Activated naive CD8-positive, alpha-beta T cell (primary cell): ENCODE results near the gene USP10.

ENCODE experiments used
- H3K27ac Mint-ChIP-seq: one replicate; pipeline ENCODE4 v1.8.0; 2021; ENCODE audit warnings: mixed read lengths
- H3K27me3 Mint-ChIP-seq: one replicate; pipeline ENCODE4 v1.8.0; 2021; ENCODE audit warnings: mixed read lengths
- H3K36me3 Mint-ChIP-seq: one replicate; pipeline ENCODE4 v1.8.0; 2021; ENCODE audit warnings: mixed read lengths
- H3K4me1 Mint-ChIP-seq: one replicate; pipeline ENCODE4 v1.8.0; 2021; ENCODE audit warnings: low read depth, mixed read lengths
- H3K4me3 Mint-ChIP-seq: one replicate; pipeline ENCODE4 v1.8.0; 2021; ENCODE audit warnings: mild to moderate bottlenecking, mixed read lengths
- H3K9me3 Mint-ChIP-seq: one replicate; pipeline ENCODE4 v1.8.0; 2021; ENCODE audit warnings: low read depth, mixed read lengths

USP10 gene

DNA sequence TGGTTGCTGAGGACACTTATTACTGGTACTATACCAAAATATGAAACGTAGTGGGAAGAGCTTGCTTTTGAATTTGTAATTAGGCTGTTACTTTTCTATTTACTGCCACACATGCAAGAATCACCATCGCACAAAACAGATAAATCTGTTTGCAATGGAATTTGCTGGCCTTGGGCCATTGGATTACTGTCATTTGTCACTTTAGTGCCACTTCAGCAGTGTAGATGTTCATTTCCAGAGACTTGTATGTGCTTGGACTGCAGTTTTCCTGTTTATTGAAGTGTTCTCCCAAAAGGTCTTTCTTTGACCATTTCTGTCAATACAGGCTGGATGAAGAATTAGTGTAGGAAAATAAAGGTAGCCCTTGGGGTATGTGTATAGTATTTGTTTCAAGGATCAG lies 4.5 kb downstream of the USP10 start:
- Mint-ChIP-seq H3K4me3 (peak overlapping the region; percentile 47), H3K27me3 (no peaks in the 10 kb centered on the region), H3K9me3 (no peaks in the 10 kb centered on the region), H3K36me3 (no peaks in the 10 kb centered on the region), H3K4me1 (peaks cover 75% of the 10 kb centered on the region), H3K27ac (no peak overlapping the region)

DNA sequence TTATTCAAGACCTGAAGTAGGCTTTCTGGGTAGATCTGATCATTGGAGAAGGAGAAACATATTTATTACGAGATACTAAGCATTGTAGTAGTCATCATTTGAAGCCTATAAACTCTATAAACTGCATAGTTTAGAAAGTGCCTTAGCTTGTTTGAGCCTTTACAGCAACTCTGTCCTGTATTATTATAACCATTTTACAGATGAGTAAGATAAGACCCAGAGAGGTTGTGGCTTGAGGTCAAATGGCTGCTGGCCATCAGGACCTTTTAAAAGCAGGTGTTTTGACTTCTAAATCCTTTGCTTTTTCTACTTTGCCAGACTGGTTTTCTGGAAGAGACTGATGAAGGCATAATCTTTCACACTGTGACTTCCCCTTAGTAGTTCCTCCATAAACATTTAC lies 7.1 kb downstream of the USP10 start:
- H3K9me3 Mint-ChIP-seq = no peaks in the 10 kb centered on the region
- H3K36me3 Mint-ChIP-seq = no peaks in the 10 kb centered on the region
- peaks cover 83% of the 10 kb centered on the region for H3K4me1 Mint-ChIP-seq
- no peak overlapping the region for H3K27ac Mint-ChIP-seq
- H3K27me3 Mint-ChIP-seq = no peaks in the 10 kb centered on the region
- H3K4me3 Mint-ChIP-seq = no peak overlapping the region

DNA sequence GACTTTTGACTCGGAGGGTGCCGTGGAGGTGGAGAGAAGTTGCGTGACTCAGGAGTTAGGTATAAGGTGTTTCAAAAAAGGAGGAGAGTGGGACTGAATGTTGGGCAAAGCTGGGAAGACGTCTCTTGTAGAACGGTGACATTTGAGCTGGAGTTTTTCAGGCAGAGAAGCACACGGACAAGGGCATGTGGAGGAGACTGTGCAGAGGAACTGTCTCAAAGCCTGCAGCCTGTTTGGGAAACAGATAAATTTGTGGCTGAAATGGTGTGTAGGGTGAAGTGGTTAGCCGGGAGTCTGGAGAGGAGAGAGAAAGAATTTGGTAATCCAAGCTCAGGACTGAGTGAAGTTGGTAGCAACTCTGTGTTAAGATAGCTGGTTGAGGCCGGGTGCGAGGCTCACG lies 9.8 kb downstream of the USP10 start:
- Mint-ChIP-seq H3K36me3 (no peaks in the 10 kb centered on the region), H3K4me3 (no peak overlapping the region), H3K27ac (no peak overlapping the region), H3K4me1 (peaks cover 89% of the 10 kb centered on the region), H3K27me3 (no peaks in the 10 kb centered on the region), H3K9me3 (no peaks in the 10 kb centered on the region)

DNA sequence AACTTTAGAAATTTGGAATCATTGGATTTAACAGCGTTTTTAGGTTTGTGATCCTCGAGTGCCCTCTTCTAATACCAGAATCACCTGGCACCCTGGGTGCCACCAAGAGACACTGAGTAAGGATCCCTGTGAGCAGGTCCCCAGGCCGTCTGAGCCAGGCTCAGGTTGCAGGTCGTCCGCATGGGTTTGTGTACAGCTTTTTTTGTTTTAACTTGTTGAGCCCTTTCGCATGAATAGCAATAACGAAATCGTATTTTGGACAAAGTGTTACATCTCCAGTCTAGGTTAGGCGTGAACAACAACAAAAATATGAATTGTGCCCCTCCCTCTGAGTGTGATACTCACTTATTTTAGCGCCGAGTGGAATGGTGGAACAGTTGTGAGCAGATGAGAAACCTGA lies 10.9 kb downstream of the USP10 start:
- Mint-ChIP-seq H3K4me1 (peaks cover 87% of the 10 kb centered on the region), H3K27me3 (no peaks in the 10 kb centered on the region), H3K4me3 (no peak overlapping the region), H3K36me3 (no peaks in the 10 kb centered on the region), H3K27ac (no peak overlapping the region), H3K9me3 (no peaks in the 10 kb centered on the region)

DNA sequence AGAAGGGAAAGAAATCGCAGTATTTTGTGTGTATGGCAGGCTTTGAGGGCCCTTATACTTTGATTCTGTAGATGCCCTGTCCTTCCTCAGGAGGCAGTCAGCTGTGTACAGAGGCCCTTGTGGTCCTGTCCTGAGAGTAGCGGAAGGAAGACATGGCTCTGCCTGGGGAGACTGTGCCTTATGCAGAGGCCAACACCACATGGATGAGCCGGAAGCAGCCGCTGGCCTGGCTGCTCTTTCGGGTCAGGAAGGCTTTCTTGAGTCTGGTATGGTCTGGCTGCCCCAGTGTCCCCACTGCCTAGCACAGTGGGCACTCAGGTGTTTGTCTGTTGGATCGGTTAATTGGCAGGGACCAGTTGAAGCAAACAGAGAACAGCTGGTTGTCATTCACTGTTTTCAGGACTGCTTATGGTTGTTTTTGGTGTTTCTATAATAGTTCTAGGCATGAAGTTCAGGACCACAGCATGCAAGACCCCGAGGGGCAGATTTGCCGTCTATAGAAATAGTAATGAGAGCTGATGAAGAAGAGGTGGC lies 12.4 kb downstream of the USP10 start:
- H3K36me3 Mint-ChIP-seq = no peaks in the 10 kb centered on the region
- H3K27ac Mint-ChIP-seq = no peak overlapping the region
- H3K4me3 Mint-ChIP-seq = no peak overlapping the region
- peaks cover 86% of the 10 kb centered on the region for H3K4me1 Mint-ChIP-seq
- H3K9me3 Mint-ChIP-seq = no peaks in the 10 kb centered on the region
- no peaks in the 10 kb centered on the region for H3K27me3 Mint-ChIP-seq

DNA sequence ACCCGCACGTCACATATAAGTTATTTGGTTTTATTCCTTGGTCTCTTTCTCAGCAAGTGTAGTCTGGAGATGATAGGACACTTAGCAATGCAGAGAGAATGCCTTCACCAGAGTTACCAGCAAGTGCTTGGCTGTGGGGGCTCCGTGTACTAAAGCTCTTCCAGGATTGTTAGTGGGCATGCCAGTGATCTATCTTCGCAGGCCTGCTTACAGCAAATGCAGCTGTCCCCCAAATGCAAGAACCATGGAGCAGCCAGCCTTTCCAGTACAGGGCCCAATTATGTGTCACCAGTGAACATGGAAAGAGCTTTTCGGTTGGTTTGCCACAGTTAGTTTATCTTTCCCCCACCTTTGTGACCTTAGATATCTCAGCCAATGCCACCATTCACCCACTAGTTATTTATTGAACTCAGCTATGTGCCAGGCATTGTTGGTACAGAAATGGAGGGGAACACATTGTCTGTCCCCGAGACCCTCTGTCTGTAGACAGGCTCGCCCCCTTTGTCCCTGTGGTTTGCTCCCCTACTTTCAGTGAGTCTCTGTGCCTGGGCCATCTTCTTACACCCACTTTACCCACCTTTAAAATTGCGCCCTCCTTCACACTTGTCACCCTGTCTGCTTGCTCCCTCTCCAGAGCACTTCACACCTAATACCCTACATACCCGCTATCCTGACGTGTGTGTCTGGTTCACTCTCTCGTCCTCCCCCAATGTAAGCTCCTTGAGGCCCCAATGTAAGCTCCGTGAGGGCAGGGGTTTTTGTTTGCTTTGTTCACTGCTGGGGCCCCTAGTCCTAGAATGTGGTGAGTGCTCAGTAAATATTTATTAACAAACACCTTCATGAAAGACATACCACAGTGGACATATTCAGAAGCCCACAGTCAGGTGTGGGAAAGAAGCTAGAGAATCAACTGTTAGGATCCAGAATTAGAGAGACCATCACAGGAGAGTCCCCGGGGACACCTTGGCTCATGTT lies 13.3 kb downstream of the USP10 start:
- H3K27ac Mint-ChIP-seq = peak overlapping the region; percentile 55
- peak overlapping the region; percentile 11 for H3K4me3 Mint-ChIP-seq
- H3K36me3 Mint-ChIP-seq = no peaks in the 10 kb centered on the region
- no peaks in the 10 kb centered on the region for H3K9me3 Mint-ChIP-seq
- peaks cover 87% of the 10 kb centered on the region for H3K4me1 Mint-ChIP-seq
- no peaks in the 10 kb centered on the region for H3K27me3 Mint-ChIP-seq

DNA sequence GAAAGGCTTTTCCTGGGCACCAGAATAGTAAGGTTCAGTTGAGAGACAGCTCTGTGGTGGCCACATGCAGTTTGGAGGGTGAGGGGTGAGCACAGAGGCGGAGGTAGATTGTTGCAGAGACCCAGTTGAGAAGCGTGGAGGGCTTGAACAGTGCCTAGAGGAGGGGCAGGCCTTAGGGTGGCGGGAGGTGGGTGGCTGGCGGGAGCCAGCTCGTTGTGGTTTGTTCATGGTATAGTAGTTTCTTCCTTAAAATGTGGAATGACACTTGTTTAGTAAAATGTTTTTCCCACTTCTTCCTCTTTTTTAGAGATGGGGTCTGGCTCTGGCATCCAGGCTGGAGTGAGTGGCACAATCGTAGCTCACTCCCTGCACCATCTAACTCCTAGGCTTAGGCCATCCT lies 14.2 kb downstream of the USP10 start:
- H3K36me3 Mint-ChIP-seq = no peaks in the 10 kb centered on the region
- H3K27me3 Mint-ChIP-seq = no peaks in the 10 kb centered on the region
- H3K4me3 Mint-ChIP-seq = no peak overlapping the region
- H3K27ac Mint-ChIP-seq = peak overlapping the region; percentile 23
- H3K9me3 Mint-ChIP-seq = no peaks in the 10 kb centered on the region
- peaks cover 82% of the 10 kb centered on the region for H3K4me1 Mint-ChIP-seq

DNA sequence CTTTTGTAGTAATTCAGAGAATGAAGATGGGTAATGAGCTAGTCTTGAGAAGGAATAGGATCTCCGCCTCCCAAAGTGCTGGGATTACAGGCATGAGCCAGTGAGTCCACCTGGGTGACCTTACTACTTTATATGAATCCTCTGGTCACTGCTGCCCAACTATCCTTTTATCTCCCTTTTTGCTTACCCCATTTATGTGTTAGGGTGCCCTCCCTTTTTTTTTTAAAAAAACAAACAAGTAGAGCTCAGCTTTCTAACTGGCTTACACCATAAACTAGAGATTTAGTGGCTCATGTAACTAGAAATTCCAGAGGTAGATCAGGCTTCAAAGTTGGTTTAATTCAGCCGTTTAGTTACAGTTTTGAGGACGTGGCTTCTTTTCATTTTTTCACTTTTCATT lies 15.6 kb downstream of the USP10 start:
- H3K4me1 Mint-ChIP-seq = peaks cover 83% of the 10 kb centered on the region

DNA sequence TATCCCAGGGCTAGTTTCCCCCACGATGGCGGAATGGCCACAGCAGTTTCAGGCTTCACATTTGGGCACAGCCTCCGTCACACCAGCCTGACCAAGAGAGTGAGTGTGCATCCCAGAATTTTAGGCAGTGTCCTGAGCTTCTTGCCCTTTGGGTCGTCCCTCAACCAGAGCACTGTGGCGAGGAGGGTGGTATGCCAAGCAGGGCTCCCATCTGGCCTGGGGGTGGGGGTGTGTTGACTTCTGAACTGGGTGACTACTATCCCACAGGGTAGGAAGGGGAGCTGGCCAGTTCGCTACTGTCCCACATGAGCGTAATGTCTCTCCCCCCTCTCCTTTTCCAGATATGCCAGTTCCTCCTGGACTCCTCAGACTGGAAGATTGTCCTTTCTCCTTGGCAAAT lies 16.1 kb downstream of the USP10 start:
- Mint-ChIP-seq H3K27me3 (no peaks in the 10 kb centered on the region), H3K36me3 (peaks cover 2% of the 10 kb centered on the region), H3K9me3 (no peaks in the 10 kb centered on the region), H3K27ac (no peak overlapping the region), H3K4me1 (peaks cover 79% of the 10 kb centered on the region), H3K4me3 (no peak overlapping the region)

More for the DNA sequence above, 15.6 kb downstream of the USP10 start:
- Mint-ChIP-seq H3K36me3 (peaks cover 2% of the 10 kb centered on the region), H3K27me3 (no peaks in the 10 kb centered on the region), H3K27ac (no peak overlapping the region), H3K4me3 (no peak overlapping the region), H3K9me3 (no peaks in the 10 kb centered on the region)

DNA sequence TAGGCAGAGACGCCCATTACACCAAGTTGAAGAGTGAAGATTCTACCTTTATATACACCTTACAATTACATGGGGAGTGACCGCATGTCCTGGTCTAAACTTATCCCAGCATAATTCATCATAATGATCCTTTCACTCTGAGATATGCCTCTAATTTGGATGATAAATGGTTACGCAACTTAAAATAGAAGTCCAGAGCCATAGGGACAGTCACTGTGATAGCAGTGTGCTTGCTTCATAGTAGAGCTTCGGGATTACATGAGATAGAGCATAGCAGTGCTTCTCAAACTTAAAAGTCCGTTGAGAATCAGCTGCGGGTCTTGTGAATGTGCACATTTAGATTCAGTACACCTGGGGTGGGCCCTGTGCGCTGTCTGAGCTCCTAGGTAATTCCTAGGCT lies 16.9 kb downstream of the USP10 start:
- H3K27me3 Mint-ChIP-seq = no peaks in the 10 kb centered on the region
- peaks cover 74% of the 10 kb centered on the region for H3K4me1 Mint-ChIP-seq
- peak overlapping the region; percentile 31 for H3K27ac Mint-ChIP-seq
- H3K36me3 Mint-ChIP-seq = peaks cover 2% of the 10 kb centered on the region
- H3K4me3 Mint-ChIP-seq = no peak overlapping the region
- no peaks in the 10 kb centered on the region for H3K9me3 Mint-ChIP-seq

DNA sequence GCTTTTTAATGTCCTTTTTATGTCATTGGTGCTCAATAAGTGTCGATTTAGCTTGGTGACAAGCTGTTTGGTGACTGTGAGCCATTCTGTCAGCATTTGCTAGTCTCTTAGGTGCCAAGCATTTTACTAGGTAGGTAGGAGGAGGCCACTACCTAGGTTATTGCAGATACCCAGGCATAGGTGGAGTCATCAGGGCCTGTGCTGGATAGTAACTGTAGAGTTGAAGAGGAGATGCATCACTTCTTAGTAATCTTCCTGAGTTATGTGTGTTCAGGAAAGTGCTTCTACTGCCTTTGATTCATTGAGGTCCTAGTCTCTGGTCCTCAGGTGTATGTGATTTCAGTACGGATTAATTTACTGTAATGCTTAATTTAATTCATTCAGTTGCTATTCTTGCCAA lies 17.7 kb downstream of the USP10 start:
- H3K27ac Mint-ChIP-seq = no peak overlapping the region
- H3K36me3 Mint-ChIP-seq = peaks cover 2% of the 10 kb centered on the region
- H3K9me3 Mint-ChIP-seq = no peaks in the 10 kb centered on the region
- H3K4me1 Mint-ChIP-seq = peaks cover 74% of the 10 kb centered on the region
- H3K4me3 Mint-ChIP-seq = no peak overlapping the region
- no peaks in the 10 kb centered on the region for H3K27me3 Mint-ChIP-seq

DNA sequence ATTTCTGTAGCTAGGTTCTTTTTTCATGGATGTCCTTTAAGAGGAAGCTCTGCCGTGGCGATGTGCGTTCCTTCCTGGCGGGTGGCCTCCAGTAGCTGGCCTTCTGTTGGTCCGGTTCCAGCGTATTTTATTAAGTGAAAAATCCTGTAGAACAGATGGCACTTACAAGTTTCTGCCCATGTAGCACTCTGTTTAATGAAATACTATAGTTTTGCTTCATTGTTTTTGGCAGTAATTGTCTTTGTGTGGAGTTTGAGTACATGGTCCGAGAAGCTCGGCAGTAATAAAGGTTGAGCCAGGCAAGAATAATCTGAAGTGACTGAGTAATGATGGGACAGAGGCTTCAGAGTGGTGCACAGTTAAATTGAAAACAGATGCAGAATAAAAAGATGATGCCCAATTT lies 20.4 kb downstream of the USP10 start:
- Mint-ChIP-seq H3K36me3 (peaks cover 2% of the 10 kb centered on the region), H3K27me3 (no peaks in the 10 kb centered on the region), H3K4me3 (no peak overlapping the region)

DNA sequence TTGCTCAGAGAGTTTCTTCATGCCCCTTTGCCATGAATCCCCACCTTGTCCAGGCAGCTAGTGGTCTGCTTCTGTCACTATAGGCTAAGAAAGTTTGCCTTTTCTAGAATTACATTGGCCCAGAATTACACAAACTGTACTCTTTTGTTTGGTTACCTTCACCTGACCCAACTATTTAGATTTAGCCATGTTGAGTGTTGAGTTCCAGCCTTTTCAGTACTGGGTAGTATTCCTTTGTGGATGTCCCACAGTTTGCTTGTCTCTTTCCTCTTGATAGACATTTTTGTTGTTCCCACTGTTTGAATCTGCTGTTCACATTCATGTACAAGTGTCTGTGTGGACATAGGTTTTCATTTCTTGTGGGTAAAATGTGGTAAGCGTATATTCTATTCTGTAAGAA lies 22.3 kb downstream of the USP10 start:
- peaks cover 77% of the 10 kb centered on the region for H3K4me1 Mint-ChIP-seq
- no peak overlapping the region for H3K4me3 Mint-ChIP-seq
- H3K36me3 Mint-ChIP-seq = peaks cover 2% of the 10 kb centered on the region
- no peaks in the 10 kb centered on the region for H3K27me3 Mint-ChIP-seq
- no peaks in the 10 kb centered on the region for H3K9me3 Mint-ChIP-seq
- H3K27ac Mint-ChIP-seq = peak overlapping the region; percentile 34

More for the DNA sequence above, 20.4 kb downstream of the USP10 start:
- Mint-ChIP-seq H3K4me1 (peaks cover 74% of the 10 kb centered on the region), H3K9me3 (no peaks in the 10 kb centered on the region), H3K27ac (no peak overlapping the region)

DNA sequence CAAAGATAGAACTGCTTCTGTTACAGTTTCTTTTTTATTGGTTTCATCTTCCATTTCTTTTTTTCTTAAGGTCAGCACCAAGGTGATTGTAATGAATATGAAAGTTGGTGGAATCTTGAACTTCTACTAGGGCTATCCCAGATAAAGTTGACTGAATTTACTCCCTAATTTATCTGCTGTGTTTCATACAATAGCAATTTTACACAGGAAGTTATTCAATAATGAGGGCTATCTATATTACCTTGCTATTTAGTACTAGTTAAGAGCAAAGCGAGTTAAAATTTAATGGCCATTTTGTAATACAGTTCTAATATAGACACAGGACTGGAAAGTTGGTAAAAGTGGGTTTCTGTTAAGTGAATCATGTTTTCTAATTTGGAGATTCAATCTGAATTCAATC lies 24.1 kb downstream of the USP10 start:
- Mint-ChIP-seq H3K4me3 (no peak overlapping the region), H3K36me3 (peaks cover 2% of the 10 kb centered on the region), H3K27ac (peak overlapping the region; percentile 6), H3K4me1 (peaks cover 74% of the 10 kb centered on the region), H3K9me3 (no peaks in the 10 kb centered on the region), H3K27me3 (no peaks in the 10 kb centered on the region)

DNA sequence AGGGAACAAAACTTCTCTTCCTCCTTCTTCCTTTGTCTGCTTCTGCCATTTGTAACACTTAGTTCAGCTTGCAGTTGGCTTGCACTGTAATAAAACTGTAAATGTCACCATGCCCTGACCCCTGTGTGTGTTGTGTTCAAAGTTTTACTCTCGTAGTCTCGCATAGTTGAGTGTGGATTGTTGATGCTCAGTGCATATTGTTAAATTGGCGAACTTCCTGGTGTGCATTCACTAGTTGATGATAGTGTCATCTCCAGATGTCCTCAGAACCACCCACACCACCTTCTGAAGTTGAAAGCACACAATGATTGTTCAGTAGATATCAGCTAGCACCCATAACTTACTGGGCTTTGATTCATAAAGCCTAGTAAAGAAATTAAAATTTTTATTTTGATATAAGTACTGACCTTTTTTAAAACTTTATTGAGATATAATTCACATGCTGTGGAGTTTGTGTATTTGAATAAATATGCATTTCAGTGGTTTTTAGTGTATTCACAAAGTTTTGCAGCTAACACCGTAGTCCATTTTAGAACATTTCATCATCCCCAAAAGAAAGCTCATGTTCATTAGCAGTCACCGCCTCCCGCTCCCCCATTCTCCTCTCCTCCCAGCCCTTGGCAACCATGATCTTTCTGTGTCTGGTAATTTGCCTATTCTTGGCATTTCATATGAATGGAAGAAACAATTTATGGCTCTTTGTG lies 25.0 kb downstream of the USP10 start:
- Mint-ChIP-seq H3K9me3 (no peaks in the 10 kb centered on the region), H3K4me3 (peak overlapping the region; percentile 31), H3K36me3 (peaks cover 2% of the 10 kb centered on the region), H3K27me3 (no peaks in the 10 kb centered on the region), H3K27ac (peak overlapping the region; percentile 68), H3K4me1 (peaks cover 76% of the 10 kb centered on the region)
